Measurements from ENCODE around the gene NASP. TPM values are rescaled to one million over a fixed set of nuclear protein-coding genes. Genes with fewer than 3 reads are reported as not detected.
A peak's percentile ranks its signal among the peaks of the same experiment; 100 is the strongest.

NASP gene
- total and polyA plus RNA-seq, 2 of the 13 experiments (the other 11 are each of a cell fraction or from before 2014, with no cell fraction given): 132 to 256 TPM

DNA sequence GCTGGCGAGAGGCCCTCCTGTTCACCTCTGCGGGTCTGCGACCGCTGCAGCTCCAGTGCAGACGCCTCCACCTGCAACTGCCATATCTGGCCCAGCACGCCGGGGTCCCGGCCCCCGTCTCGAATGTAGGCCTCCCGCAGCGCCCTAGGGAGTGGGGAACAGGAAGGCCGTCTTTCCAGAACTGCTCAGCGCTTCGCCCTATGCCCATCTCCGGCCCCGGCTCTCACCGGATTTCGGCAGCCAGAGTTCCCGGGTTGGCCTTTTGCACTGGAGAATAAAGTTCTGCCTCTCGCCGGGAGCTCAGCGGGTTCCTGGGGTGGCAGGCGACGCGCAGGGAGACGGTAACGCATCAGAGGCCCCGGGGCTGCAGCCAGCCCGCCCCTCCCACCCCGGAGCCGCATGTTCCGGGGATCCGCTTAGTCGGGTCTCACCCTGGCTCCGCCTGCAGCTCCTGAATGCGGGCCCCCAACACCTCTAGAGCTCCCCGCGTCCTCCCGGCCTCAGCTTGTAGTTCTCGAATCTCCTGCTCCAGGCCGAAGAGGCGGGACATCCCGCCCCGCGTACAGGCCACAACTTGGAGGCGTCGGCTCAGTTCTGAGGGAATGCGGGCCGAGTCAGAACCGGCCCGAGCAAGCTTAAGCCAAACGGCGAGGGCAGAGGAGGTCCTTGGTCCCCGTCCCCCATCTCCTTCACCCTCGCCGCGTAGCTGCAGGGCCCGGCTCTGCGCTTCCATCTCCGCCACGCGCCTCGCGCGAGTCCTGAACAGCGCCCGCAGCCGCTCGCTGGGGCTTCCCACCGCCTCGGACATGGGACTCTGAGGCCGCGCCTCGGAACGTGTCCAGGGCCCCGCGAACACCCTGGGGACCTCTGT lies 38.9 kb downstream of the NASP start:
- POLR2A ChIA-PET: interaction anchor here (1.5 kb wide), 1 partner anchor 64 kb away, joined by 4 read pairs; no protein-coding TSS in a partner anchor
- Histone ChIP-seq H3K4me2 (ENCODE audit: low read depth, low read length) (no peak overlapping the region), H4K20me1 (ENCODE audit: insufficient read depth, low read length) (no peaks in the 10 kb centered on the region; the same call in 1 of the 2 replicates), H3K36me3 (replicated peaks in 1 of 2; ENCODE audit: control insufficient read depth in 1 of 2, insufficient read depth in 2 of 2, low read length in 2 of 2) (peaks cover 1 to 15% of the 10 kb centered on the region in 2 experiments; a peak in 4 of 5 replicates), H3K4me3 (replicated peaks in 1 of 3; ENCODE audit: insufficient read depth in 1 of 3, low read depth in 2 of 3, low read length in 3 of 3) (no peak overlapping the region), H3K27me3 (ENCODE audit: control insufficient read depth in 1 of 2, insufficient read depth in 2 of 2, low read length in 2 of 2) (no peaks in the 10 kb centered on the region), H3K9me3 (ENCODE audit: low read length) (no peaks in the 10 kb centered on the region), H2AFZ (ENCODE audit: low read length) (no peak overlapping the region), H3K4me1 (ENCODE audit: insufficient read depth, low read length) (peaks cover 11% of the 10 kb centered on the region), H3K79me2 (ENCODE audit: insufficient read depth, low read length) (no peaks in the 10 kb centered on the region), H3K9ac (ENCODE audit: insufficient read depth, low read depth, low read length) (no peak overlapping the region), H3K27ac (ENCODE audit: extremely low read length, insufficient read depth, low read length) (no peak overlapping the region)
- no peak for FAIRE-seq
- CTCF ChIA-PET (ENCODE audit: low intra/inter-chr PET ratio, low total read pairs): no interaction called here
- ATAC-seq: no peak
- BruUV-seq (replicated peaks): no TSS peak
- WGBS (ENCODE audit: low lambda C conversion rate): 97% methylated on average over 71 of the region's 78 CpGs
- in situ Hi-C loops (cut with HindIII; ENCODE audit: extremely low pct_ligation_motif_present, low pct_unique_long_range_greater_than_20kb) (no loop called here), intact Hi-C loops (cut with micrococcal nuclease; ENCODE audit: unreplicated experiment) (no loop called here)
- peak; percentile 95 for TF ChIP-seq AGO2 (optimal IDR thresholded peaks at IDR 0.05; ENCODE audit: low read depth, low read length)
- no peak for TF ChIP-seq ZNF441 (CRISPR knock-in tag; IDR thresholded peaks at IDR 0.05; ENCODE audit: borderline replicate concordance)
- no peak for TF ChIP-seq NBN (conservative IDR thresholded peaks at IDR 0.05)
- TF ChIP-seq, protein P1, sequence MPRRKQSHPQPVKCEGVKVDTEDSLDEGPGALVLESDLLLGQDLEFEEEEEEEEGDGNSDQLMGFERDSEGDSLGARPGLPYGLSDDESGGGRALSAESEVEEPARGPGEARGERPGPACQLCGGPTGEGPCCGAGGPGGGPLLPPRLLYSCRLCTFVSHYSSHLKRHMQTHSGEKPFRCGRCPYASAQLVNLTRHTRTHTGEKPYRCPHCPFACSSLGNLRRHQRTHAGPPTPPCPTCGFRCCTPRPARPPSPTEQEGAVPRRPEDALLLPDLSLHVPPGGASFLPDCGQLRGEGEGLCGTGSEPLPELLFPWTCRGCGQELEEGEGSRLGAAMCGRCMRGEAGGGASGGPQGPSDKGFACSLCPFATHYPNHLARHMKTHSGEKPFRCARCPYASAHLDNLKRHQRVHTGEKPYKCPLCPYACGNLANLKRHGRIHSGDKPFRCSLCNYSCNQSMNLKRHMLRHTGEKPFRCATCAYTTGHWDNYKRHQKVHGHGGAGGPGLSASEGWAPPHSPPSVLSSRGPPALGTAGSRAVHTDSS (CRISPR knock-in tag; conservative IDR thresholded peaks at IDR 0.05): no peak
- no peak for TF ChIP-seq ZNF570 (CRISPR knock-in tag; IDR thresholded peaks at IDR 0.05; ENCODE audit: borderline replicate concordance)
- TF ChIP-seq RBM22 (optimal IDR thresholded peaks at IDR 0.05; ENCODE audit: low read length): peak; percentile 92
- 0 out of 2 replicates have a peak, but pooled peaks have one; percentile 41 for TF ChIP-seq SSRP1 (CRISPR knock-in tag; IDR thresholded peaks at IDR 0.05)
- TF ChIP-seq ZNF451 (CRISPR knock-in tag; IDR thresholded peaks at IDR 0.05): no peak
- no peak for TF ChIP-seq SRSF1 (optimal IDR thresholded peaks at IDR 0.05; ENCODE audit: low read depth, low read length)
- TF ChIP-seq, protein P2, sequence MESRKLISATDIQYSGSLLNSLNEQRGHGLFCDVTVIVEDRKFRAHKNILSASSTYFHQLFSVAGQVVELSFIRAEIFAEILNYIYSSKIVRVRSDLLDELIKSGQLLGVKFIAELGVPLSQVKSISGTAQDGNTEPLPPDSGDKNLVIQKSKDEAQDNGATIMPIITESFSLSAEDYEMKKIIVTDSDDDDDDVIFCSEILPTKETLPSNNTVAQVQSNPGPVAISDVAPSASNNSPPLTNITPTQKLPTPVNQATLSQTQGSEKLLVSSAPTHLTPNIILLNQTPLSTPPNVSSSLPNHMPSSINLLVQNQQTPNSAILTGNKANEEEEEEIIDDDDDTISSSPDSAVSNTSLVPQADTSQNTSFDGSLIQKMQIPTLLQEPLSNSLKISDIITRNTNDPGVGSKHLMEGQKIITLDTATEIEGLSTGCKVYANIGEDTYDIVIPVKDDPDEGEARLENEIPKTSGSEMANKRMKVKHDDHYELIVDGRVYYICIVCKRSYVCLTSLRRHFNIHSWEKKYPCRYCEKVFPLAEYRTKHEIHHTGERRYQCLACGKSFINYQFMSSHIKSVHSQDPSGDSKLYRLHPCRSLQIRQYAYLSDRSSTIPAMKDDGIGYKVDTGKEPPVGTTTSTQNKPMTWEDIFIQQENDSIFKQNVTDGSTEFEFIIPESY (CRISPR knock-in tag; IDR thresholded peaks at IDR 0.05): peak; percentile 14; the same call in 1 of the 2 replicates
- TF ChIP-seq, protein P3, sequence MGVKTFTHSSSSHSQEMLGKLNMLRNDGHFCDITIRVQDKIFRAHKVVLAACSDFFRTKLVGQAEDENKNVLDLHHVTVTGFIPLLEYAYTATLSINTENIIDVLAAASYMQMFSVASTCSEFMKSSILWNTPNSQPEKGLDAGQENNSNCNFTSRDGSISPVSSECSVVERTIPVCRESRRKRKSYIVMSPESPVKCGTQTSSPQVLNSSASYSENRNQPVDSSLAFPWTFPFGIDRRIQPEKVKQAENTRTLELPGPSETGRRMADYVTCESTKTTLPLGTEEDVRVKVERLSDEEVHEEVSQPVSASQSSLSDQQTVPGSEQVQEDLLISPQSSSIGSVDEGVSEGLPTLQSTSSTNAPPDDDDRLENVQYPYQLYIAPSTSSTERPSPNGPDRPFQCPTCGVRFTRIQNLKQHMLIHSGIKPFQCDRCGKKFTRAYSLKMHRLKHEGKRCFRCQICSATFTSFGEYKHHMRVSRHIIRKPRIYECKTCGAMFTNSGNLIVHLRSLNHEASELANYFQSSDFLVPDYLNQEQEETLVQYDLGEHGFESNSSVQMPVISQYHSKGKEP (CRISPR knock-in tag; IDR thresholded peaks at IDR 0.05): no peak
- TF ChIP-seq, protein P4, sequence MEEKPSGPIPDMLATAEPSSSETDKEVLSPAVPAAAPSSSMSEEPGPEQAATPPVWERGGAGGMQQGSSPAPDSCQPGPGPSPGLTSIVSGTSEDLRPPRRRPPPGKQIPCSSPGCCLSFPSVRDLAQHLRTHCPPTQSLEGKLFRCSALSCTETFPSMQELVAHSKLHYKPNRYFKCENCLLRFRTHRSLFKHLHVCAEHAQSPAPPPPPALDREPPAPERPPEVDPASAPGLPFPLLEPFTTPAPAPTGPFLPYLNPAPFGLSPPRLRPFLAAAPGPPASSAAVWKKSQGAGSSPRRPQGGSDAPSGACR (CRISPR knock-in tag; IDR thresholded peaks at IDR 0.05): no peak
- TF ChIP-seq RBM39 (IDR thresholded peaks at IDR 0.05; ENCODE audit: low read depth, low read length, poor library complexity, severe bottlenecking): peak; percentile 36
- no peak for DNase-seq (ENCODE audit: low spot score)

Measured in HepG2 (cell line).